Measurements from ENCODE around the gene TNK1.

DNA sequence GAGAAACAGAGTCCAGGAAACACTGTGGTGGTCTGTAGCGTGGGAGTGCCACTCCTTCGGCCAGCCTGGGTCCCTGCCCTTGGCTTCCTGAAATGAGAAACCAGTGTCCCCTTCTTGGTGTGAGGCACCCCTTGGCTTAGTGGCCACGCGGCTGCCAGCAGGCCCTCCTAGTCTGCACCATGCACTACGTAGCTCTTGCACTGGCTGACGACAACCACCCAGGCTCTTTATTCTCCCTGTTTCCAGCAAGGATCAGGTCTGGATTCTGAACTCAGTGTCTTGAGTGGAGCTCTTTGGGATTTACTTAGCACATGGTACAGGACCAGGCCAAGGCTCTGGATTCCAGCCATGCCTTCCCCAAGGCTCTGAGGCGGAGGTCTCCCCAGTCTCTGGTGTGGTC, 46.7 kb downstream of the TNK1 start:
- TF ChIP-seq POLR2A (IDR thresholded peaks at IDR 0.05) (no peak), POLR2AphosphoS5 (IDR thresholded peaks at IDR 0.05) (no peak)
- TF ChIP-seq, protein P1, sequence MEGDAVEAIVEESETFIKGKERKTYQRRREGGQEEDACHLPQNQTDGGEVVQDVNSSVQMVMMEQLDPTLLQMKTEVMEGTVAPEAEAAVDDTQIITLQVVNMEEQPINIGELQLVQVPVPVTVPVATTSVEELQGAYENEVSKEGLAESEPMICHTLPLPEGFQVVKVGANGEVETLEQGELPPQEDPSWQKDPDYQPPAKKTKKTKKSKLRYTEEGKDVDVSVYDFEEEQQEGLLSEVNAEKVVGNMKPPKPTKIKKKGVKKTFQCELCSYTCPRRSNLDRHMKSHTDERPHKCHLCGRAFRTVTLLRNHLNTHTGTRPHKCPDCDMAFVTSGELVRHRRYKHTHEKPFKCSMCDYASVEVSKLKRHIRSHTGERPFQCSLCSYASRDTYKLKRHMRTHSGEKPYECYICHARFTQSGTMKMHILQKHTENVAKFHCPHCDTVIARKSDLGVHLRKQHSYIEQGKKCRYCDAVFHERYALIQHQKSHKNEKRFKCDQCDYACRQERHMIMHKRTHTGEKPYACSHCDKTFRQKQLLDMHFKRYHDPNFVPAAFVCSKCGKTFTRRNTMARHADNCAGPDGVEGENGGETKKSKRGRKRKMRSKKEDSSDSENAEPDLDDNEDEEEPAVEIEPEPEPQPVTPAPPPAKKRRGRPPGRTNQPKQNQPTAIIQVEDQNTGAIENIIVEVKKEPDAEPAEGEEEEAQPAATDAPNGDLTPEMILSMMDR (IDR thresholded peaks at IDR 0.05 in 8 of 11, conservative IDR thresholded peaks at IDR 0.05 in 3 of 11): no peak
